ENCODE measurements around the gene MTX2.

MTX2 gene

GRCh38 chr2:176317199-176317598 is 48.0 kb downstream of the MTX2 start:
- no peak for TF ChIP-seq EZH2phosphoT487 (conservative IDR thresholded peaks at IDR 0.05; ENCODE audit: low read length)
- TF ChIP-seq, protein P1, sequence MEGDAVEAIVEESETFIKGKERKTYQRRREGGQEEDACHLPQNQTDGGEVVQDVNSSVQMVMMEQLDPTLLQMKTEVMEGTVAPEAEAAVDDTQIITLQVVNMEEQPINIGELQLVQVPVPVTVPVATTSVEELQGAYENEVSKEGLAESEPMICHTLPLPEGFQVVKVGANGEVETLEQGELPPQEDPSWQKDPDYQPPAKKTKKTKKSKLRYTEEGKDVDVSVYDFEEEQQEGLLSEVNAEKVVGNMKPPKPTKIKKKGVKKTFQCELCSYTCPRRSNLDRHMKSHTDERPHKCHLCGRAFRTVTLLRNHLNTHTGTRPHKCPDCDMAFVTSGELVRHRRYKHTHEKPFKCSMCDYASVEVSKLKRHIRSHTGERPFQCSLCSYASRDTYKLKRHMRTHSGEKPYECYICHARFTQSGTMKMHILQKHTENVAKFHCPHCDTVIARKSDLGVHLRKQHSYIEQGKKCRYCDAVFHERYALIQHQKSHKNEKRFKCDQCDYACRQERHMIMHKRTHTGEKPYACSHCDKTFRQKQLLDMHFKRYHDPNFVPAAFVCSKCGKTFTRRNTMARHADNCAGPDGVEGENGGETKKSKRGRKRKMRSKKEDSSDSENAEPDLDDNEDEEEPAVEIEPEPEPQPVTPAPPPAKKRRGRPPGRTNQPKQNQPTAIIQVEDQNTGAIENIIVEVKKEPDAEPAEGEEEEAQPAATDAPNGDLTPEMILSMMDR (IDR thresholded peaks at IDR 0.05; ENCODE audit: insufficient read depth, low read length, poor library complexity, severe bottlenecking), result no peak

DNA sequence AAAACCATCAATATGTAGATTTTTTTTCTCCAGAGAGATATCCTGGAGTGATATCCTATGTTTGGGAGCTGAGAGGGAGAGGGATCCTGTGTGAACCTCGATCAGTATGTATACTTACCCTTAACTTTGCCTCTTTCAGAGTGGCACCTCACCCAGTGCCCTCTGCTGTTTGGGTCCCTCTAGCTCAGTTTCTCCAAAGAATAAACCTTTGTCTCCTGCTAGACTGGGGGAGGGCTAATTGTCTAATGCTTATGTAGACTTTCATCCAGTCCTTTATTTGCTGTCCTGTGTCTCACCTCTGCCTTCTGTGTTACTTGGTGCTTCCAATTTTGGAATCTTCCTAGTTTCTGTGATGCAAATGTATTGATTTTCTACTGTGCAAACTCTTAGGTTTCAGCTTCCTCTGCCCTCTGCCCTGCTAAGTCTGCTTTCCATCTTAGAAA is 48.4 kb downstream of the MTX2 start:
- Histone ChIP-seq H2AFZ (ENCODE audit: low read depth, low read length, severe bottlenecking) (no peak overlapping the region), H3K36me3 (ENCODE audit: low read length) (no peaks in the 10 kb centered on the region), H3K4me2 (ENCODE audit: low read depth, low read length, poor library complexity, severe bottlenecking) (no peak overlapping the region), H3K27ac (ENCODE audit: low read depth, low read length) (no peak overlapping the region), H3K9me2 (replicated peaks; ENCODE audit: insufficient read depth, low read length) (no peaks in the 10 kb centered on the region), H3F3A (ENCODE audit: insufficient read depth) (no peaks in the 10 kb centered on the region), H3K9ac (ENCODE audit: low read length) (no peak overlapping the region), H3K4me3 (ENCODE audit: insufficient read depth, low read length, poor library complexity, severe bottlenecking) (no peak overlapping the region), H3K27me3 (ENCODE audit: low read length) (no peaks in the 10 kb centered on the region), H3K9me3 (ENCODE audit: insufficient read depth, low read length) (no peaks in the 10 kb centered on the region), H4K20me1 (ENCODE audit: low read depth, low read length) (no peaks in the 10 kb centered on the region), H3K79me2 (ENCODE audit: insufficient read depth, low read length) (no peaks in the 10 kb centered on the region)
- no peak for TF ChIP-seq EZH2phosphoT487 (conservative IDR thresholded peaks at IDR 0.05; ENCODE audit: low read length)
- TF ChIP-seq, protein P1 (IDR thresholded peaks at IDR 0.05; ENCODE audit: insufficient read depth, low read length, poor library complexity, severe bottlenecking), result no peak

More at GRCh38 chr2:176317199-176317598, 48.0 kb downstream of the MTX2 start:
- no peak overlapping the region for H3K27ac ChIP-seq (ENCODE audit: low read depth, low read length)
- H3K36me3 ChIP-seq (ENCODE audit: low read length), result no peaks in the 10 kb centered on the region
- H3K4me2 ChIP-seq (ENCODE audit: low read depth, low read length, poor library complexity, severe bottlenecking), result no peak overlapping the region
- no peaks in the 10 kb centered on the region for H3K27me3 ChIP-seq (ENCODE audit: low read length)
- H4K20me1 ChIP-seq (ENCODE audit: low read depth, low read length), result no peaks in the 10 kb centered on the region
- no peaks in the 10 kb centered on the region for H3K9me3 ChIP-seq (ENCODE audit: insufficient read depth, low read length)
- H3F3A ChIP-seq (ENCODE audit: insufficient read depth), result no peaks in the 10 kb centered on the region
- H2AFZ ChIP-seq (ENCODE audit: low read depth, low read length, severe bottlenecking), result no peak overlapping the region
- H3K4me3 ChIP-seq (ENCODE audit: insufficient read depth, low read length, poor library complexity, severe bottlenecking), result no peak overlapping the region
- no peak overlapping the region for H3K9ac ChIP-seq (ENCODE audit: low read length)
- H3K79me2 ChIP-seq (ENCODE audit: insufficient read depth, low read length), result no peaks in the 10 kb centered on the region
- no peaks in the 10 kb centered on the region for H3K9me2 ChIP-seq (replicated peaks; ENCODE audit: insufficient read depth, low read length)

GRCh38 chr2:176321916-176322315 is 52.7 kb downstream of the MTX2 start:
- no peak overlapping the region for H3K4me3 ChIP-seq (ENCODE audit: insufficient read depth, low read length, poor library complexity, severe bottlenecking)
- TF ChIP-seq EZH2phosphoT487 (conservative IDR thresholded peaks at IDR 0.05; ENCODE audit: low read length), result no peak
- no peaks in the 10 kb centered on the region for H3K79me2 ChIP-seq (ENCODE audit: insufficient read depth, low read length)
- no peak overlapping the region for H3K27ac ChIP-seq (ENCODE audit: low read depth, low read length)
- H3K27me3 ChIP-seq (ENCODE audit: low read length), result no peaks in the 10 kb centered on the region
- no peak overlapping the region for H3K4me2 ChIP-seq (ENCODE audit: low read depth, low read length, poor library complexity, severe bottlenecking)
- no peak overlapping the region for H3K9ac ChIP-seq (ENCODE audit: low read length)
- no peaks in the 10 kb centered on the region for H3K9me2 ChIP-seq (replicated peaks; ENCODE audit: insufficient read depth, low read length)
- H2AFZ ChIP-seq (ENCODE audit: low read depth, low read length, severe bottlenecking), result no peak overlapping the region
- H3F3A ChIP-seq (ENCODE audit: insufficient read depth), result no peaks in the 10 kb centered on the region
- H3K9me3 ChIP-seq (ENCODE audit: insufficient read depth, low read length), result no peaks in the 10 kb centered on the region
- H3K36me3 ChIP-seq (ENCODE audit: low read length), result peaks cover 6% of the 10 kb centered on the region; the same call in 1 of the 2 replicates
- 0 out of 2 replicates have a peak, but pooled peaks cover 5% of the 10 kb centered on the region for H4K20me1 ChIP-seq (ENCODE audit: low read depth, low read length)

DNA sequence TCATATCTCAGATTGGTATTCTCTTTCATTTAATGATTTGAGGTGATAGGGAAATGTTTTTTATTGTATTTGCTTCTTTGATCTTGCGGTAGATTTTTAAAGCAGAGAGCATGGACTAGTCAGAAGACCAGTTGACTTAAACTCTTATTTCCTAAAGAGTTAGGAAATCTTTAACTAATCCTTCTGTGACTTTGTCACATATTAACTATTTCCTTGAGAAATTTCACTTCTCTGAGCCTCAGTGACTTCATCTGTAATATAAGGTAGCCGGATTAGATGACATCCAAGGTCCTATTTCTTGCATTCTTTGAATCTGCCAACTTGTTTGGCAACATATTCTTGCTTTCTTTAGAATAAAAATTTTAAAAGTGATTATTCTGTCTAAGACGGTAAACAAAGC is 55.6 kb downstream of the MTX2 start:
- H3K27ac ChIP-seq (ENCODE audit: low read depth, low read length), result no peak overlapping the region
- no peaks in the 10 kb centered on the region for H3F3A ChIP-seq (ENCODE audit: insufficient read depth)
- no peak overlapping the region for H3K9ac ChIP-seq (ENCODE audit: low read length)
- no peaks in the 10 kb centered on the region for H3K9me2 ChIP-seq (replicated peaks; ENCODE audit: insufficient read depth, low read length)
- 0 out of 2 replicates have a peak, but pooled peaks cover 5% of the 10 kb centered on the region for H4K20me1 ChIP-seq (ENCODE audit: low read depth, low read length)
- H3K4me3 ChIP-seq (ENCODE audit: insufficient read depth, low read length, poor library complexity, severe bottlenecking), result no peak overlapping the region
- H3K9me3 ChIP-seq (ENCODE audit: insufficient read depth, low read length), result no peaks in the 10 kb centered on the region
- peaks cover 23% of the 10 kb centered on the region; the same call in 1 of the 2 replicates for H3K36me3 ChIP-seq (ENCODE audit: low read length)
- TF ChIP-seq, protein P1 (IDR thresholded peaks at IDR 0.05; ENCODE audit: insufficient read depth, low read length, poor library complexity, severe bottlenecking), result no peak
- no peak overlapping the region for H3K4me2 ChIP-seq (ENCODE audit: low read depth, low read length, poor library complexity, severe bottlenecking)
- H3K79me2 ChIP-seq (ENCODE audit: insufficient read depth, low read length), result no peaks in the 10 kb centered on the region
- no peak overlapping the region for H2AFZ ChIP-seq (ENCODE audit: low read depth, low read length, severe bottlenecking)
- no peaks in the 10 kb centered on the region for H3K27me3 ChIP-seq (ENCODE audit: low read length)
